H9 (cell line): Measurements from ENCODE around the gene FANCI. TPM values are rescaled to one million over a fixed set of nuclear protein-coding genes. Genes with fewer than 3 reads are reported as not detected.

Experiments
- DNase-seq: peaks from one replicate; pipeline ENCODE4 v3.0.0-alpha.2; 2017
- H2AFZ ChIP-seq: one replicate; pipeline ENCODE4 v1.6.1; 2013; ENCODE audit warnings: mild to moderate bottlenecking, low read length, control low read depth, moderate library complexity
- H2AK5ac ChIP-seq: 2 replicates; pipeline ENCODE4 v1.6.1; 2013; ENCODE audit warnings: low read length, control low read depth, mixed read lengths; ENCODE audit not compliant: insufficient read length
- H2BK120ac ChIP-seq: one replicate; pipeline ENCODE4 v1.6.1; 2013; ENCODE audit warnings: low read depth, mild to moderate bottlenecking, low read length, control low read depth, inconsistent platforms; ENCODE audit not compliant: poor library complexity, severe bottlenecking
- H2BK12ac ChIP-seq: 2 replicates; pipeline ENCODE4 v1.6.1; 2013; ENCODE audit warnings: low read length, control low read depth, mixed read lengths, low read depth; ENCODE audit not compliant: insufficient read length
- H2BK15ac ChIP-seq: 2 replicates; pipeline ENCODE4 v1.6.1; 2013; ENCODE audit warnings: low read depth, low read length, control low read depth
- H2BK20ac ChIP-seq: one replicate; pipeline ENCODE4 v1.6.1; 2013; ENCODE audit warnings: low read depth, mild to moderate bottlenecking, low read length, control low read depth, inconsistent platforms; ENCODE audit not compliant: poor library complexity, severe bottlenecking
- H2BK5ac ChIP-seq: 2 replicates; pipeline ENCODE4 v1.6.1; 2013; ENCODE audit warnings: low read length, control low read depth, mixed read lengths; ENCODE audit not compliant: insufficient read length
- H3K14ac ChIP-seq: 2 replicates; pipeline ENCODE4 v1.6.1; 2013; ENCODE audit warnings: low read length, control low read depth; ENCODE audit not compliant: insufficient read depth
- H3K18ac ChIP-seq: 2 replicates; pipeline ENCODE4 v1.6.1; 2013; ENCODE audit warnings: low read depth, mild to moderate bottlenecking, mixed read lengths, low read length, control low read depth; ENCODE audit not compliant: insufficient read length
- H3K23ac ChIP-seq: 2 replicates; pipeline ENCODE4 v1.6.1; 2013; ENCODE audit warnings: low read length, control low read depth, mixed read lengths, low read depth; ENCODE audit not compliant: insufficient read length
- H3K23me2 ChIP-seq: 2 replicates; pipeline ENCODE4 v1.6.1; 2013; ENCODE audit warnings: low read depth, mild to moderate bottlenecking, mixed read lengths, low read length, control low read depth; ENCODE audit not compliant: insufficient read length, poor library complexity, severe bottlenecking
- H3K27ac ChIP-seq: 2 replicates; pipeline ENCODE4 v1.5.1; 2013; ENCODE audit warnings: low read length, control low read depth, mixed read lengths, low read depth; ENCODE audit not compliant: insufficient read length
- H3K27me3 ChIP-seq: 2 replicates; pipeline ENCODE4 v1.6.1; 2013; ENCODE audit warnings: low read length, control low read depth, inconsistent platforms; ENCODE audit not compliant: insufficient read depth
- H3K4ac ChIP-seq: 2 replicates; pipeline ENCODE4 v1.6.1; 2013; ENCODE audit warnings: low read depth, mild to moderate bottlenecking, control low read depth, inconsistent platforms, low read length, moderate library complexity
- H3K4me1 ChIP-seq: 2 replicates; pipeline ENCODE4 v1.6.1; 2013; ENCODE audit warnings: low read length, control low read depth, inconsistent platforms; ENCODE audit not compliant: insufficient read depth
- H3K4me2 ChIP-seq: 2 replicates; pipeline ENCODE4 v1.6.1; 2013; ENCODE audit warnings: low read length, control low read depth, mixed read lengths; ENCODE audit not compliant: insufficient read length, insufficient read depth
- H3K56ac ChIP-seq: 2 replicates; pipeline ENCODE4 v1.6.1; 2013; ENCODE audit warnings: low read depth, mild to moderate bottlenecking, mixed read lengths, low read length, control low read depth; ENCODE audit not compliant: insufficient read length
- H3K79me1 ChIP-seq: 2 replicates; pipeline ENCODE4 v1.6.1; 2013; ENCODE audit warnings: low read depth, mild to moderate bottlenecking, moderate library complexity, low read length, control low read depth, inconsistent platforms; ENCODE audit not compliant: insufficient read depth, poor library complexity, severe bottlenecking
- H3K79me2 ChIP-seq: 2 replicates; pipeline ENCODE4 v1.6.1; 2013; ENCODE audit warnings: low read length, control low read depth, inconsistent platforms; ENCODE audit not compliant: insufficient read depth
- H3K9ac ChIP-seq: 2 replicates; pipeline ENCODE4 v1.6.1; 2013; ENCODE audit warnings: low read length, control low read depth, mixed read lengths; ENCODE audit not compliant: insufficient read length; ENCODE audit errors: extremely low read depth
- H3K9me3 ChIP-seq: one replicate; pipeline ENCODE4 v1.6.1; 2013; ENCODE audit warnings: low read depth, low read length, inconsistent platforms; ENCODE audit not compliant: control insufficient read depth
- H3T11ph ChIP-seq: one replicate; pipeline ENCODE4 v1.6.1; 2013; ENCODE audit warnings: mild to moderate bottlenecking, low read length, control low read depth, inconsistent platforms
- H4K20me1 ChIP-seq: one replicate; pipeline ENCODE4 v1.6.1; 2013; ENCODE audit not compliant: control insufficient read depth, insufficient read length, insufficient read depth
- H4K5ac ChIP-seq: 2 replicates; pipeline ENCODE4 v1.6.1; 2013; ENCODE audit warnings: low read depth, mild to moderate bottlenecking, mixed read lengths, low read length, control low read depth; ENCODE audit not compliant: insufficient read length
- H4K8ac ChIP-seq: replicated peaks from 2 replicates; pipeline ENCODE4 v1.6.1; 2013; ENCODE audit warnings: low read length, control low read depth, mixed read lengths, low read depth; ENCODE audit not compliant: insufficient read length
- H4K91ac ChIP-seq: 2 replicates; pipeline ENCODE4 v1.6.1; 2013; ENCODE audit warnings: low read depth, mild to moderate bottlenecking, moderate library complexity, mixed read lengths, low read length, control low read depth; ENCODE audit not compliant: insufficient read length
- H3K27ac Mint-ChIP-seq, 3 experiments: 2 replicates in 2 of 3; 3 replicates in 1 of 3; pipeline ENCODE4 v1.8.0; 2020 to 2021; ENCODE audit warnings: mixed read lengths in 3 of 3, mild to moderate bottlenecking in 1 of 3, moderate library complexity in 1 of 3
- H3K27me3 Mint-ChIP-seq: 2 replicates; pipeline ENCODE4 v1.8.0; 2021; ENCODE audit warnings: low read depth, mild to moderate bottlenecking, moderate library complexity, mixed read lengths
- H3K36me3 Mint-ChIP-seq, 3 experiments: 2 replicates in 2 of 3; 3 replicates in 1 of 3; pipeline ENCODE4 v1.8.0; 2020 to 2021; ENCODE audit warnings: low read depth in 3 of 3, mixed read lengths in 3 of 3; ENCODE audit not compliant: insufficient read depth in 1 of 3
- H3K4me1 Mint-ChIP-seq, 2 experiments: 2 replicates each; pipeline ENCODE4 v1.8.0; 2020; ENCODE audit warnings: mixed read lengths in 2 of 2
- H3K4me3 Mint-ChIP-seq, 2 experiments: 2 replicates in 1 of 2; 3 replicates in 1 of 2; pipeline ENCODE4 v1.8.0; 2020 to 2021; ENCODE audit warnings: mild to moderate bottlenecking in 2 of 2, mixed read lengths in 2 of 2, moderate library complexity in 1 of 2
- H3K9me3 Mint-ChIP-seq, 2 experiments: 2 replicates in 1 of 2; 3 replicates in 1 of 2; pipeline ENCODE4 v1.8.0; 2020; ENCODE audit warnings: mild to moderate bottlenecking in 2 of 2, mixed read lengths in 2 of 2, moderate library complexity in 1 of 2
- WGBS: extraction: QIAGEN DNeasy Blood & Tissue Kit; methylation state at CpG from one replicate; pipeline ENCODE4 v1.1.7; 2013; ENCODE audit warnings: missing lambda C conversion rate, low lambda C conversion rate, mixed read lengths; ENCODE audit not compliant: insufficient read length; ENCODE audit errors: extremely low coverage; 5-methylcytosine and 5-hydroxymethylcytosine counted together
- total RNA-seq: library from RNA; stranded (reverse); gene quantifications from 2 replicates; pipeline ENCODE4 v1.2.1, GENCODE V29; 2021
- TF ChIP-seq, protein P1 (sequence below): fragments of 200-600 bp; sonication (generic); conservative IDR thresholded peaks from 3 replicates; pipeline ENCODE4 v1.8.0; 2021; ENCODE audit warnings: antibody characterized with exemption, mild to moderate bottlenecking

FANCI gene
- total RNA-seq, 1 experiment from 2014 or later, result 106 TPM

DNA sequence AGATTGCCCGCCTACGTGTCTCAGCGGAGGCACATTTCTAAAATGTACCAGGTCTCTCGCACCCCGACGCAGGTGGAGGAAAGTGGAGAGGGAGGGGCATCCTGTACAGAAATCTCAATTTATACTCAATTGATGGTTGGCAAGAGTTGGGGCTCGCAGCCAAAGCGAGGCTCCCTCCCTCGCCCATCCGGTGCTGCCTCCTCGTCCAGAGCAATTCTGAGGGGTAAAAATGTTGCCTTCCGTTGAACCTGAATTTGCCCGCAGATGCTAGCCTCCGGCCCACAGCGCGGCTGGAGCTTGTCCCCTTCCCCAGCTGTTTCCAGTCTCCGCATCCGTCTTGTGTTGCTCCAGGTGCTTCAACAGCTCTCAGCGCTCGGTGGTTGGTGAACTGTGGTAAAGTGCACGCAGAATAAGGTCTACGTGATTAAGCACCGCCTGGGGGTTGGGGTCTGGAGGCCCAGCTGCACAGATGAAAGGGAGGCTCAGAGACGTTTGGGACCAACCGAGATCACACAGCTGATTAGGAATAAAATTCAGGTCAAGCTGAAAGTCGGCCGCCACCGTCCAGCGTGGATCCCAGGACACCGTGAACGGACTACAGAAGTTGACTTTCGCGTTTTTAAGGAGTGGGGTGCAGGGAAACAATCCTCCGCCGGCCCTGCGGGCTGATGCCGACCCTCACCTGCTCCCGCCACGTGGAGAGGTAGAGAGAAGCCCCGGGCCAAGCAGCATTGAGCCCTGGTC, 91.7 kb downstream of the FANCI start:
- no peak overlapping the region for H3K18ac ChIP-seq
- no peak overlapping the region for H3K56ac ChIP-seq
- H3K9me3 ChIP-seq, result no peaks in the 10 kb centered on the region
- H3K4me3 Mint-ChIP-seq, result peak overlapping the region; percentile 85 to 98
- H3K4me1 ChIP-seq, result no peaks in the 10 kb centered on the region
- no peak overlapping the region for H3K27ac ChIP-seq
- H2BK20ac ChIP-seq, result no peak overlapping the region
- no peak overlapping the region for H4K91ac ChIP-seq
- no peak overlapping the region for H3K23ac ChIP-seq
- H3K79me2 ChIP-seq, result no peaks in the 10 kb centered on the region
- peak; percentile 67 for DNase-seq
- peak overlapping the region; percentile 80 for H3K4me2 ChIP-seq
- H3K27me3 ChIP-seq, result no peaks in the 10 kb centered on the region; the same call in 1 of the 2 replicates
- H3K36me3 Mint-ChIP-seq, result peaks cover 20 to 25% (median 23%) of the 10 kb centered on the region in 3 experiments
- H3K79me1 ChIP-seq, result no peaks in the 10 kb centered on the region
- peaks cover 14 to 26% of the 10 kb centered on the region in 2 experiments for H3K4me1 Mint-ChIP-seq
- H3K27ac Mint-ChIP-seq, result peak overlapping the region in 2 of 3 experiments; percentile 65 to 85; a peak in 3 of 7 replicates
- H3K14ac ChIP-seq, result no peak overlapping the region
- no CpG with 5 or more reads among the region's 40 CpGs for WGBS
- H4K8ac ChIP-seq, result no peak overlapping the region
- H2AK5ac ChIP-seq, result no peak overlapping the region
- H3K9ac ChIP-seq, result no peak overlapping the region
- H3K27me3 Mint-ChIP-seq, result peaks cover 34% of the 10 kb centered on the region
- no peak overlapping the region for H2BK12ac ChIP-seq
- no peaks in the 10 kb centered on the region for H4K20me1 ChIP-seq
- TF ChIP-seq, protein P1, sequence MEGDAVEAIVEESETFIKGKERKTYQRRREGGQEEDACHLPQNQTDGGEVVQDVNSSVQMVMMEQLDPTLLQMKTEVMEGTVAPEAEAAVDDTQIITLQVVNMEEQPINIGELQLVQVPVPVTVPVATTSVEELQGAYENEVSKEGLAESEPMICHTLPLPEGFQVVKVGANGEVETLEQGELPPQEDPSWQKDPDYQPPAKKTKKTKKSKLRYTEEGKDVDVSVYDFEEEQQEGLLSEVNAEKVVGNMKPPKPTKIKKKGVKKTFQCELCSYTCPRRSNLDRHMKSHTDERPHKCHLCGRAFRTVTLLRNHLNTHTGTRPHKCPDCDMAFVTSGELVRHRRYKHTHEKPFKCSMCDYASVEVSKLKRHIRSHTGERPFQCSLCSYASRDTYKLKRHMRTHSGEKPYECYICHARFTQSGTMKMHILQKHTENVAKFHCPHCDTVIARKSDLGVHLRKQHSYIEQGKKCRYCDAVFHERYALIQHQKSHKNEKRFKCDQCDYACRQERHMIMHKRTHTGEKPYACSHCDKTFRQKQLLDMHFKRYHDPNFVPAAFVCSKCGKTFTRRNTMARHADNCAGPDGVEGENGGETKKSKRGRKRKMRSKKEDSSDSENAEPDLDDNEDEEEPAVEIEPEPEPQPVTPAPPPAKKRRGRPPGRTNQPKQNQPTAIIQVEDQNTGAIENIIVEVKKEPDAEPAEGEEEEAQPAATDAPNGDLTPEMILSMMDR, result no peak
- H2AFZ ChIP-seq, result no peak overlapping the region
- no peak overlapping the region for H3T11ph ChIP-seq
- no peak overlapping the region for H2BK5ac ChIP-seq
- H3K4ac ChIP-seq, result no peak overlapping the region
- no peak overlapping the region for H4K5ac ChIP-seq
- peaks cover 2 to 4% of the 10 kb centered on the region in 2 experiments; a peak in 2 of 5 replicates for H3K9me3 Mint-ChIP-seq
- H2BK15ac ChIP-seq, result no peak overlapping the region
- H2BK120ac ChIP-seq, result no peak overlapping the region
- peaks cover 12% of the 10 kb centered on the region for H3K23me2 ChIP-seq
